ENCODE data around the gene TMEM150C. TPM values are rescaled to one million over a fixed set of nuclear protein-coding genes. Genes with fewer than 3 reads are reported as not detected.

Gene TMEM150C
- total RNA-seq, 1 donor from 2014 or later = not detected

DNA sequence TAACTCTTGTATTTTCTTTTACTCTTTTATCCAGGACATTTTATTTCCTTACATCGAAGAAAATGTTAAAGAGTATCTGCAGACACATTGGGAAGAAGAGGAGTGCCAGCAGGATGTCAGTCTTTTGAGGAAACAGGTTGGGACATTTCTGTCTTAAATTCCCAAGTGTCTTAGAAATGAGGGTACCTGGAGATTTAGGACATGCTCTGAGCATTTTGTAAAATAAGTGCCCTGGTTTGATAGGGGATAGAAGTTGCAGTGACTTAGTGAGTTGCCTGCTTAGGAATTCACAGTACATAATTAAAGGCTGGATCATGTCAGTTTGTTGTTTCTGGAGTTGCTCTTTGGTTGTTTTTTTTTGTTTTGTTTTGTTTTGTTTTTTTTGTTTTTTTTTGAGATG lies 113.9 kb downstream of the TMEM150C start:
- no peak overlapping the region for H3K27ac Mint-ChIP-seq
- intact Hi-C loops (cut with micrococcal nuclease) = no loop called here
- DNase-seq (ENCODE audit: low spot score) = no peak
- H3K9me3 Mint-ChIP-seq = no peaks in the 10 kb centered on the region
- H3K36me3 Mint-ChIP-seq (ENCODE audit: low read depth) = peaks cover 51% of the 10 kb centered on the region
- peaks cover 11% of the 10 kb centered on the region for H3K4me1 Mint-ChIP-seq (ENCODE audit: low read depth)
- H3K27me3 Mint-ChIP-seq (ENCODE audit: low read depth) = no peaks in the 10 kb centered on the region
- no peak overlapping the region for H3K4me3 Mint-ChIP-seq (ENCODE audit: low read depth)

DNA sequence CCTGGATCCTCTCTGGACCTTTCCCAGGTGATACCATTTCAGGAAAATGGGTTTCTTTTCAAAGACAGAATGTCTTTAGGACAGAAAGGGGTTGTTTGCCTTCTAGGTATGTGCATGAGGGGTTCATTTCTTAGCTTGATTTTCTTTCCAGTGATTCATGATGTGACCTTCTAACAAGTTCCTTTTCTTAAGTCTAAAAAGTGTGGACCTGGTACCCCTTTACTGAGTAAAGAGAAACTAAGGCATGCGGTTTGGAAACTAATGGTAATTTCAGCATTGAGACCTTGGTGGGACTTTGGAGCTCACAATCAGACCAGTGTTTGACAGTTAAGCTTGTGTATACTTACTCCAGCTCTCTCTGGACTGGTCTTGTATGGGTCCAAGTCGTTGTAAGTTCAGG lies 122.7 kb downstream of the TMEM150C start:
- peaks cover 61% of the 10 kb centered on the region for H3K36me3 Mint-ChIP-seq (ENCODE audit: low read depth)
- intact Hi-C loops (cut with micrococcal nuclease) = loop anchor here (10.0 kb wide), 1 partner anchor 676 kb away; the partner anchor contains the start of gene PLAC8
- H3K27ac Mint-ChIP-seq = peak overlapping the region; percentile 30
- peaks cover 49% of the 10 kb centered on the region for H3K4me1 Mint-ChIP-seq (ENCODE audit: low read depth)
- no peak for DNase-seq (ENCODE audit: low spot score)
- no peak overlapping the region for H3K4me3 Mint-ChIP-seq (ENCODE audit: low read depth)
- no peaks in the 10 kb centered on the region for H3K9me3 Mint-ChIP-seq
- H3K27me3 Mint-ChIP-seq (ENCODE audit: low read depth) = no peaks in the 10 kb centered on the region

- H3K4me3 Mint-ChIP-seq (ENCODE audit: low read depth) = no peak overlapping the region
- peaks cover 74% of the 10 kb centered on the region for H3K36me3 Mint-ChIP-seq (ENCODE audit: low read depth)
Observed at GRCh38 chr4:82437285-82438005, 124.3 kb downstream of the TMEM150C start.

GRCh38 chr4:82436780-82437179 lies 125.0 kb downstream of the TMEM150C start:
- DNase-seq (ENCODE audit: low spot score) = no peak
- H3K4me3 Mint-ChIP-seq (ENCODE audit: low read depth) = no peak overlapping the region
- no peaks in the 10 kb centered on the region for H3K9me3 Mint-ChIP-seq
- H3K27me3 Mint-ChIP-seq (ENCODE audit: low read depth) = no peaks in the 10 kb centered on the region
- H3K4me1 Mint-ChIP-seq (ENCODE audit: low read depth) = peaks cover 63% of the 10 kb centered on the region
- no peak overlapping the region for H3K27ac Mint-ChIP-seq
- intact Hi-C loops (cut with micrococcal nuclease) = loop anchor here (10.0 kb wide), 1 partner anchor 678 kb away; the partner anchor contains the start of gene PLAC8
- H3K36me3 Mint-ChIP-seq (ENCODE audit: low read depth) = peaks cover 77% of the 10 kb centered on the region

More at GRCh38 chr4:82437285-82438005, 124.3 kb downstream of the TMEM150C start:
- intact Hi-C loops (cut with micrococcal nuclease) = loop anchor here (10.0 kb wide), 1 partner anchor 677 kb away; the partner anchor contains the start of gene PLAC8
- H3K4me1 Mint-ChIP-seq (ENCODE audit: low read depth) = peaks cover 63% of the 10 kb centered on the region
- H3K27ac Mint-ChIP-seq = peak overlapping the region; percentile 44
- H3K27me3 Mint-ChIP-seq (ENCODE audit: low read depth) = no peaks in the 10 kb centered on the region
- DNase-seq (ENCODE audit: low spot score) = no peak
- H3K9me3 Mint-ChIP-seq = no peaks in the 10 kb centered on the region

GRCh38 chr4:82436130-82436529 lies 125.7 kb downstream of the TMEM150C start:
- Mint-ChIP-seq H3K4me1 (ENCODE audit: low read depth) (peaks cover 63% of the 10 kb centered on the region), H3K27me3 (ENCODE audit: low read depth) (no peaks in the 10 kb centered on the region), H3K36me3 (ENCODE audit: low read depth) (peaks cover 78% of the 10 kb centered on the region), H3K4me3 (ENCODE audit: low read depth) (no peak overlapping the region), H3K9me3 (no peaks in the 10 kb centered on the region), H3K27ac (no peak overlapping the region)
- DNase-seq (ENCODE audit: low spot score) = no peak
- intact Hi-C loops (cut with micrococcal nuclease) = loop anchor here (10.0 kb wide), 1 partner anchor 679 kb away; the partner anchor contains the start of gene PLAC8

DNA sequence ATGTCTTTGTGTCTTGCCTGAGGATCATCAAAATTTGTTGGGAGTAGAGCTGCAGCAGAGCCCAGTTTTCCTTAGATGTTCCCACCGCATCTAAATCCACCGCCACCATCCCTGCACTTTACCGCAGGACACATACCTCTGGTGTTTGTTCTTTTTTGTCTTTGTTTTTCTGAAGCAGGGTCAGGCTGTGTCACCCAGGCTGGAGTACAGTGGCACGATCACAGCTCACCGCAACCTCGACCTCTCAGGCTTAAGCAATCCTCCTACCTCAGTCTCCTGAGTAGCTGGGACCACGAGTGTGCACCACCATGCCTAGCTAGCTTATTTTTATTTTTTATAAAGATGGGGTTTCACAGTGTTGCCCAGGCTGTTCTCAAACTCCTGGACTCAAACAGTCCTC lies 126.8 kb downstream of the TMEM150C start:
- Mint-ChIP-seq H3K27me3 (ENCODE audit: low read depth) (no peaks in the 10 kb centered on the region), H3K36me3 (ENCODE audit: low read depth) (peaks cover 79% of the 10 kb centered on the region), H3K27ac (peak overlapping the region; percentile 92), H3K4me1 (ENCODE audit: low read depth) (peaks cover 58% of the 10 kb centered on the region), H3K4me3 (ENCODE audit: low read depth) (peak overlapping the region; percentile 17), H3K9me3 (no peaks in the 10 kb centered on the region)
- intact Hi-C loops (cut with micrococcal nuclease) = loop anchor here (5.0 to 10.0 kb wide), 3 partner anchors 577 to 963 kb away; partner anchors contain the start of genes LIN54, PLAC8 and RASGEF1B
- no peak for DNase-seq (ENCODE audit: low spot score)

GRCh38 chr4:82433791-82434190 lies 128.0 kb downstream of the TMEM150C start:
- no peak for DNase-seq (ENCODE audit: low spot score)
- Mint-ChIP-seq H3K4me1 (ENCODE audit: low read depth) (peaks cover 47% of the 10 kb centered on the region), H3K4me3 (ENCODE audit: low read depth) (peak overlapping the region; percentile 34), H3K27me3 (ENCODE audit: low read depth) (no peaks in the 10 kb centered on the region), H3K9me3 (no peaks in the 10 kb centered on the region), H3K27ac (peak overlapping the region; percentile 92), H3K36me3 (ENCODE audit: low read depth) (peaks cover 73% of the 10 kb centered on the region)
- intact Hi-C loops (cut with micrococcal nuclease) = loop anchor here (2.0 to 10.0 kb wide), 4 partner anchors 29 to 961 kb away; partner anchors contain the start of genes LIN54, PLAC8 and RASGEF1B

Other genes with a start within 250 kb of the TMEM150C start
- gene HNRNPD, start 188.0 kb downstream of the TMEM150C start, total RNA-seq = 461 and 489 TPM in 2 replicates
- 470 and 486 TPM in 2 replicates for gene HNRNPDL, start 131.5 kb downstream of the TMEM150C start, total RNA-seq
- 64.5 and 65.9 TPM in 2 replicates for gene ENOPH1, start 131.4 kb downstream of the TMEM150C start, total RNA-seq
- 1.0 and 1.1 TPM in 2 replicates for gene SCD5, start 236.8 kb upstream of the TMEM150C start, total RNA-seq

Data from activated T-helper 2 cell treated with anti-CD3 and anti-CD28 coated beads, Interferon-gamma antibody, Interleukin-2, Interleukin-4, amounts not matched to agents 10 μg/mL and 5 μg/mL and 100 μg/mL, durations not matched to agents 14 hours and 24 hours and 36 hours (primary cell).